Ishikawa (cell line): ENCODE results near the gene PRDM10.

Source experiments
- CEBPB ChIP-seq: IDR thresholded peaks from 2 replicates; pipeline ENCODE4 v1.6.1; 2012
- CREB1 ChIP-seq: IDR thresholded peaks from 2 replicates; pipeline ENCODE4 v1.6.1; 2012; ENCODE audit warnings: low read depth
- EGR1 ChIP-seq: IDR thresholded peaks from 2 replicates; pipeline ENCODE4 v1.6.1; 2012
- EP300 ChIP-seq: IDR thresholded peaks from 2 replicates; pipeline ENCODE4 v1.6.1; 2012; ENCODE audit warnings: borderline replicate concordance
- FOXM1 ChIP-seq: IDR thresholded peaks from 2 replicates; pipeline ENCODE4 v1.6.1; 2012; ENCODE audit warnings: low read depth, borderline replicate concordance
- NFIC ChIP-seq: IDR thresholded peaks from 2 replicates; pipeline ENCODE4 v1.6.1; 2012
- RAD21 ChIP-seq: IDR thresholded peaks from 2 replicates; pipeline ENCODE4 v1.6.1; 2012; ENCODE audit warnings: low read depth
- TAF1 ChIP-seq: IDR thresholded peaks from 2 replicates; pipeline ENCODE4 v1.6.1; 2012; ENCODE audit warnings: low read depth, mild to moderate bottlenecking
- TCF12 ChIP-seq: IDR thresholded peaks from 2 replicates; pipeline ENCODE4 v1.6.1; 2012; ENCODE audit warnings: low read depth
- TEAD4 ChIP-seq: IDR thresholded peaks from 2 replicates; pipeline ENCODE4 v1.6.1; 2012
- YY1 ChIP-seq: IDR thresholded peaks from 2 replicates; pipeline ENCODE4 v1.6.1; 2012; ENCODE audit warnings: low read depth
- TF ChIP-seq, protein P1 (sequence below): IDR thresholded peaks from 2 replicates; pipeline ENCODE4 v1.6.1; 2012; ENCODE audit warnings: low read depth, mild to moderate bottlenecking
- TF ChIP-seq, protein P2 (sequence below): IDR thresholded peaks from 2 replicates; pipeline ENCODE4 v1.6.1; 2012
- TF ChIP-seq, protein P3 (sequence below): IDR thresholded peaks from 2 replicates; pipeline ENCODE4 v1.6.1; 2012

DNA sequence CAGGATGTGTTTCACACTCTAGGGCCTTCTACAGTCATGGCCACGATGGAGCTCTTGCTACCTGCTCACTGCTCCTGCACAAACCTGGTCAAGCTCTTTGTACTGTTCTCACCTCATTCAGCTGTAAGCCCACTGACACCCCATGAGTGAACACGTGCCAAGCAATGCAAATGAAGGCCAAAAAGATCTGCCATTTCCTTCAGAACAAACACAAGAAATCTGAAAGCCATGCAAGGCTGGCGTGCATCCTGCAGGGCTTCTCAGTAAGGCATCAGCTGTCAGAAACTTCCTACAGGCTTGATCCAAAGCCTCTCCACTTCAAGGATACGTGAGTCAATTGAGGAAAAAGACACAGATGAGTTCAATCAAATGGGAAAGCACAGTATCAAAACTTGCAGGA, 63.1 kb downstream of the PRDM10 start:
- TF ChIP-seq TAF1 (no peak), CEBPB (no peak), TEAD4 (no peak), YY1 (no peak), EP300 (no peak), RAD21 (no peak), FOXM1 (no peak), EGR1 (no peak), NFIC (no peak), TCF12 (no peak), CREB1 (no peak)
- TF ChIP-seq, protein P1, sequence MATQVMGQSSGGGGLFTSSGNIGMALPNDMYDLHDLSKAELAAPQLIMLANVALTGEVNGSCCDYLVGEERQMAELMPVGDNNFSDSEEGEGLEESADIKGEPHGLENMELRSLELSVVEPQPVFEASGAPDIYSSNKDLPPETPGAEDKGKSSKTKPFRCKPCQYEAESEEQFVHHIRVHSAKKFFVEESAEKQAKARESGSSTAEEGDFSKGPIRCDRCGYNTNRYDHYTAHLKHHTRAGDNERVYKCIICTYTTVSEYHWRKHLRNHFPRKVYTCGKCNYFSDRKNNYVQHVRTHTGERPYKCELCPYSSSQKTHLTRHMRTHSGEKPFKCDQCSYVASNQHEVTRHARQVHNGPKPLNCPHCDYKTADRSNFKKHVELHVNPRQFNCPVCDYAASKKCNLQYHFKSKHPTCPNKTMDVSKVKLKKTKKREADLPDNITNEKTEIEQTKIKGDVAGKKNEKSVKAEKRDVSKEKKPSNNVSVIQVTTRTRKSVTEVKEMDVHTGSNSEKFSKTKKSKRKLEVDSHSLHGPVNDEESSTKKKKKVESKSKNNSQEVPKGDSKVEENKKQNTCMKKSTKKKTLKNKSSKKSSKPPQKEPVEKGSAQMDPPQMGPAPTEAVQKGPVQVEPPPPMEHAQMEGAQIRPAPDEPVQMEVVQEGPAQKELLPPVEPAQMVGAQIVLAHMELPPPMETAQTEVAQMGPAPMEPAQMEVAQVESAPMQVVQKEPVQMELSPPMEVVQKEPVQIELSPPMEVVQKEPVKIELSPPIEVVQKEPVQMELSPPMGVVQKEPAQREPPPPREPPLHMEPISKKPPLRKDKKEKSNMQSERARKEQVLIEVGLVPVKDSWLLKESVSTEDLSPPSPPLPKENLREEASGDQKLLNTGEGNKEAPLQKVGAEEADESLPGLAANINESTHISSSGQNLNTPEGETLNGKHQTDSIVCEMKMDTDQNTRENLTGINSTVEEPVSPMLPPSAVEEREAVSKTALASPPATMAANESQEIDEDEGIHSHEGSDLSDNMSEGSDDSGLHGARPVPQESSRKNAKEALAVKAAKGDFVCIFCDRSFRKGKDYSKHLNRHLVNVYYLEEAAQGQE, result no peak
- TF ChIP-seq, protein P2, sequence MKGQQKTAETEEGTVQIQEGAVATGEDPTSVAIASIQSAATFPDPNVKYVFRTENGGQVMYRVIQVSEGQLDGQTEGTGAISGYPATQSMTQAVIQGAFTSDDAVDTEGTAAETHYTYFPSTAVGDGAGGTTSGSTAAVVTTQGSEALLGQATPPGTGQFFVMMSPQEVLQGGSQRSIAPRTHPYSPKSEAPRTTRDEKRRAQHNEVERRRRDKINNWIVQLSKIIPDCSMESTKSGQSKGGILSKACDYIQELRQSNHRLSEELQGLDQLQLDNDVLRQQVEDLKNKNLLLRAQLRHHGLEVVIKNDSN, result no peak
- TF ChIP-seq, protein P3, sequence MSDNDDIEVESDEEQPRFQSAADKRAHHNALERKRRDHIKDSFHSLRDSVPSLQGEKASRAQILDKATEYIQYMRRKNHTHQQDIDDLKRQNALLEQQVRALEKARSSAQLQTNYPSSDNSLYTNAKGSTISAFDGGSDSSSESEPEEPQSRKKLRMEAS, result no peak
